ENCODE results near the gene NUP188. TPM values are rescaled to one million over a fixed set of nuclear protein-coding genes. Genes with fewer than 3 reads are reported as not detected.

The NUP188 gene
- total and polyA plus RNA-seq, 2 donors (not counting 1 experiment from before 2014, with no cell fraction given) = 42.8 to 83.6 TPM

DNA sequence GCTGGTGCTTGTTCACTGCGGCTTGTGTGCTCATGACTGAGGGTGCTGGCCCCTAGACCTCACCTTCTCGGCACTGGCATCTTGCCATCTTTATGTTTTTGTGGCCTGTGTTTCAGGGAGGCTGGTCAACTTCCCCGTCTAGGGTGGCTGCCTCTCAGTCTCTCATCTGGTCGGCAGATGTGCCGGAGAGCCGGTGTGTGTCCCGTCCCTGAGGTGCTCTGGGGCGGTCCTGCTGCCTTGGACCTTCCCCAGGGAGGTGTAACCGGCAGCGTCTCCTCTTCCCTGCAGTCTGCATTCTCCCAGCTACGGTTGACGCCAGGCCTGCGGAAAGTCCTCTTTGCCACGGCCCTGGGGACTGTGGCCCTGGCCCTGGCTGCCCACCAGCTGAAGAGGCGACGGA is 94.5 kb downstream of the NUP188 start:
- H3K9me3 ChIP-seq (ENCODE audit: control extremely low read depth in 1 of 3, control insufficient read depth in 2 of 3, insufficient read depth in 1 of 3, low read length in 2 of 3) = no peaks in the 10 kb centered on the region
- peaks cover 24% of the 10 kb centered on the region for H4K20me1 ChIP-seq (ENCODE audit: control insufficient read depth, insufficient read depth, low read length, poor library complexity, severe bottlenecking)
- H3K9ac ChIP-seq (ENCODE audit: low read length) = no peak overlapping the region
- no peak overlapping the region for H3K4me3 ChIP-seq (ENCODE audit: control extremely low read depth in 1 of 5, extremely low read depth in 1 of 5, insufficient read depth in 1 of 5, low read depth in 2 of 5, low read length in 4 of 5)
- Mint-ChIP-seq H3K27me3 (no peaks in the 10 kb centered on the region), H3K4me1 (peaks cover 22% of the 10 kb centered on the region), H3K4me3 (no peak overlapping the region), H3K9me3 (ENCODE audit: insufficient read depth) (no peaks in the 10 kb centered on the region), H3K27ac (no peak overlapping the region)
- intact Hi-C loops (cut with micrococcal nuclease) = no loop called here
- ATAC-seq (ENCODE audit: low read depth) (no peak), DNase-seq (no peak)
- ChIA-PET CTCF (no interaction called here), POLR2A (no interaction called here)
- H2AFZ ChIP-seq (ENCODE audit: insufficient read depth, low read depth, low read length, poor library complexity, severe bottlenecking) = no peak overlapping the region
- peaks cover 1 to 26% of the 10 kb centered on the region in 2 experiments for H3K36me3 ChIP-seq (replicated peaks in 1 of 2; ENCODE audit: control extremely low read depth in 1 of 2, control insufficient read depth in 1 of 2, extremely low read depth in 1 of 2, insufficient read depth in 2 of 2, low read length in 1 of 2)
- H3K4me1 ChIP-seq (ENCODE audit: control insufficient read depth in 2 of 2, insufficient read depth in 2 of 2, low read length in 2 of 2) = peaks cover 14 to 16% of the 10 kb centered on the region in 2 donors
- H3K4me2 ChIP-seq (replicated peaks; ENCODE audit: low read depth, low read length, poor library complexity, severe bottlenecking) = no peak overlapping the region
- no peak overlapping the region for H3K27ac ChIP-seq (ENCODE audit: low read length in 2 of 2)
- TF ChIP-seq EZH2 (IDR thresholded peaks at IDR 0.05; ENCODE audit: borderline replicate concordance, insufficient read depth, low read depth, low read length, poor library complexity, severe bottlenecking) (no peak), CTCF (IDR thresholded peaks at IDR 0.05) (no peak)
- no peaks in the 10 kb centered on the region for H3K27me3 ChIP-seq (replicated peaks in 1 of 4; ENCODE audit: control extremely low read depth in 1 of 4, control insufficient read depth in 3 of 4, insufficient read depth in 4 of 4, low read length in 3 of 4)
- peaks cover 39% of the 10 kb centered on the region for H3K79me2 ChIP-seq (ENCODE audit: control insufficient read depth, insufficient read depth, low read length)
- 98% methylated on average over 15 of the region's 16 CpGs for WGBS (ENCODE audit: insufficient coverage)

DNA sequence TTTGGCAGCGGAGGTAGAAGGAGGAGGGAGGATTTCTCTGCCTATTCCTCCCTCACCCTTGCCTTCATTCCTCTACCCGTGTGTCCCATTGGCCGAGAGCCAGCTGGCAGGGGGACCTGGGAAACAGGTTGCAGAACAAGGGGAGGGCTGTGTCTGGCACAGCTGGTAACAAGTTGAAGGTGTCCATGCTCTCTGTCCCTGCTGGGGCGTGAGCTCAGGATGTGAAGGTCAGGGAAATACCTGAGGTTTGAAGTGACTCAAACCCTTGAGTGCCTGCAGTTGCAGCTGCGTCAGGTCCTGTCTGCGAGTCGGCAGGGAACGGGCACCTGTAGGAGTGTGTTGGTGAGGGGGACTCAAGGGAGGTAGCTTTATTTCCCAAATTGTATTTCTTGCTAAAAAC is 105.1 kb downstream of the NUP188 start:
- H3K27me3 Mint-ChIP-seq = no peaks in the 10 kb centered on the region
- no peak overlapping the region for H3K27ac Mint-ChIP-seq
- CTCF ChIA-PET = no interaction called here
- H3K4me3 ChIP-seq (ENCODE audit: control extremely low read depth in 1 of 5, extremely low read depth in 1 of 5, insufficient read depth in 1 of 5, low read depth in 2 of 5, low read length in 4 of 5) = no peak overlapping the region
- ATAC-seq (ENCODE audit: low read depth) = no peak
- intact Hi-C loops (cut with micrococcal nuclease) = no loop called here
- POLR2A ChIA-PET = no interaction called here
- TF ChIP-seq CTCF (IDR thresholded peaks at IDR 0.05) = no peak
- no peak overlapping the region for H3K4me3 Mint-ChIP-seq
- no peaks in the 10 kb centered on the region for H3K27me3 ChIP-seq (replicated peaks in 1 of 4; ENCODE audit: control extremely low read depth in 1 of 4, control insufficient read depth in 3 of 4, insufficient read depth in 4 of 4, low read length in 3 of 4)
- H3K9me3 Mint-ChIP-seq (ENCODE audit: insufficient read depth) = no peaks in the 10 kb centered on the region
- H3K4me2 ChIP-seq (replicated peaks; ENCODE audit: low read depth, low read length, poor library complexity, severe bottlenecking) = no peak overlapping the region
- H2AFZ ChIP-seq (ENCODE audit: insufficient read depth, low read depth, low read length, poor library complexity, severe bottlenecking) = no peak overlapping the region
- no peaks in the 10 kb centered on the region for H3K9me3 ChIP-seq (ENCODE audit: control extremely low read depth in 1 of 3, control insufficient read depth in 2 of 3, insufficient read depth in 1 of 3, low read length in 2 of 3)
- no peaks in the 10 kb centered on the region for H3K4me1 ChIP-seq (ENCODE audit: control insufficient read depth in 2 of 2, insufficient read depth in 2 of 2, low read length in 2 of 2)
- no peak overlapping the region for H3K9ac ChIP-seq (ENCODE audit: low read length)
- 91% methylated on average over 4 of the region's 8 CpGs for WGBS (ENCODE audit: insufficient coverage)
- peaks cover 8 to 31% of the 10 kb centered on the region in 2 experiments for H3K36me3 ChIP-seq (replicated peaks in 1 of 2; ENCODE audit: control extremely low read depth in 1 of 2, control insufficient read depth in 1 of 2, extremely low read depth in 1 of 2, insufficient read depth in 2 of 2, low read length in 1 of 2)
- H3K27ac ChIP-seq (ENCODE audit: low read length in 2 of 2) = no peak overlapping the region
- DNase-seq = no peak
- H3K4me1 Mint-ChIP-seq = no peaks in the 10 kb centered on the region
- no peaks in the 10 kb centered on the region for H3K79me2 ChIP-seq (ENCODE audit: control insufficient read depth, insufficient read depth, low read length)
- H4K20me1 ChIP-seq (ENCODE audit: control insufficient read depth, insufficient read depth, low read length, poor library complexity, severe bottlenecking) = no peaks in the 10 kb centered on the region

All from B cell (primary cell).